Upper lobe of left lung (tissue), 6 donors: ENCODE results near the gene MYO3B. TPM values are rescaled to one million over a fixed set of nuclear protein-coding genes. Genes with fewer than 3 reads are reported as not detected.

ENCODE experiments used
- ATAC-seq, 2 donors: fragments of 200-7000 bp; cut with Tn5 transposase; one replicate each; pipeline ENCODE4 v1.9.1; 2022; ENCODE audit warnings: mild to moderate bottlenecking in 2 of 2, moderate library complexity in 2 of 2; ENCODE audit not compliant: low FRiP score in 2 of 2
- DNase-seq, 2 donors: peaks; one replicate each; pipeline ENCODE4 v3.0.0-alpha.2; 2019 to 2020
- H3K27ac ChIP-seq, 4 donors: fragments of 200-600 bp; sonication (generic); one replicate each; pipeline ENCODE4 v1.5.1; 2016 to 2019
- H3K27me3 ChIP-seq, 4 donors: fragments of 200-600 bp; sonication (generic); one replicate each; pipeline ENCODE4 v1.5.1; 2017 to 2019
- H3K36me3 ChIP-seq, 4 donors: fragments of 200-600 bp; sonication (generic); one replicate each; pipeline ENCODE4 v1.5.1; 2016 to 2019
- H3K4me1 ChIP-seq, 4 donors: fragments of 200-600 bp; sonication (generic); one replicate each; pipeline ENCODE4 v1.5.1; 2018 to 2019
- H3K4me3 ChIP-seq, 4 donors: fragments of 200-600 bp; sonication (generic); one replicate each; pipeline ENCODE4 v1.5.1; 2017 to 2019; ENCODE audit warnings: mild to moderate bottlenecking in 2 of 4, moderate library complexity in 1 of 4
- H3K9me3 ChIP-seq, 4 donors: fragments of 200-600 bp; sonication (generic); one replicate each; pipeline ENCODE4 v1.5.1; 2018 to 2019
- EP300 ChIP-seq, 4 donors: sonication (generic); formaldehyde crosslinking; IDR thresholded peaks; one replicate each; pipeline ENCODE4 v1.5.1; 2017; ENCODE audit warnings: antibody characterized with exemption in 4 of 4, control low read depth in 2 of 4
- POLR2A ChIP-seq, 4 donors: fragments of 450-650 bp; IDR thresholded peaks; one replicate each; pipeline ENCODE4 v1.5.1; 2016 to 2017; ENCODE audit warnings: antibody characterized with exemption in 4 of 4, mild to moderate bottlenecking in 2 of 4
- POLR2AphosphoS5 ChIP-seq, 2 donors: sonication (generic); formaldehyde crosslinking; IDR thresholded peaks; one replicate each; pipeline ENCODE4 v1.5.1; 2017; ENCODE audit warnings: antibody characterized with exemption in 2 of 2
- WGBS, 2 donors: methylation state at CpG; one replicate each; pipeline ENCODE4 v1.1.5; 2017 to 2018; 5-methylcytosine and 5-hydroxymethylcytosine counted together
- total RNA-seq, 6 donors: library from RNA; depleted of rRNA in 4 of 6; stranded (reverse); fragments of >200 nt in 4 of 6; gene quantifications; one replicate each; pipeline versions ENCODE4 v1.1.0 to v1.2.1, GENCODE V29; 2016 to 2021
- TF ChIP-seq, protein P1 (sequence below), 6 experiments: fragments of 450-650 bp in 4 of 6; fragments of 200-600 bp in 2 of 6; sonication (generic) in 2 of 6; IDR thresholded peaks; one replicate each; pipeline ENCODE4 v1.5.1; 2016 to 2019; ENCODE audit warnings: antibody characterized with exemption in 6 of 6
- donor health status: DM: no; HTN: no; CAD: no; lungs with moderate emphysema.
- donor health status: DM: no; HTN: yes; CAD: no; lungs with severe emphysema.

Gene MYO3B
- total RNA-seq, 6 donors from 2014 or later = 0.09 to 0.20 (median 0.13) TPM; not detected in 3

DNA sequence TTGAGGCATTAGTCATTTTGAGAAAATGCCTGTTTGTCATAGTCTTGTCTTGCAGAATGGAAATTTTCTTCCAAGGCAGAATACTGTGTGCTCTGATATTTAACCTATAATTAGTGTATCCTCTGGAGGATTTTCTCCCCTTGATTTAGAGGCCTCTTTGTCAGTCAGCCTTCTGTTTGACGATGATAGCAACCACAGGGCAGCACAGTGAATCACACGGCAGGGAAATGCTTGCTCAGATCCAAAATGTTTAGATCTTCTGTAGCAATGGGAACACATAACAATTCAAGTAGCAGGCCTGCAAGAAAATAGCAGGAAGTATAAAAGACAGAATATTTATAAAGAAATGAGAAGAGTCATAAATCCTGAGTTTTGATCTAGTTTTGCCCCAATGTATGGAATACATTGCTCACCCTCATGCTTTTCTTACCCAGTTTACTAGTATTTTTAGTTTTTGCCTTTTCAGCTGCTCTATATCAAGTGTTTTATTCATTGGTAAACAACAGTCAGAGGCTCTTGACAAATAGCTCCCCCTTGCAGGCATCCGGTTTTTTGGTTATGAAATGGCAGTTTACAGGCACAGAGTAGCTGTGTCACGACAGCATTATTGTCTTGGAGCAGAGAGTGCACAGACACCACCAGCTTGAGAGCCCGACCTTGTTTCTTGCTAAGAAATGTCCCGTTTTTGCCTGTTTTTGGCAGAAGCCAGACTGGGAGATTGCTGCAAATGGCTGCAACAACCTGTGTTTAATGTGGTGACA lies 185.1 kb downstream of the MYO3B start:
- Histone ChIP-seq H3K27me3 (no peaks in the 10 kb centered on the region), H3K4me1 (no peaks in the 10 kb centered on the region), H3K4me3 (no peak overlapping the region), H3K9me3 (no peaks in the 10 kb centered on the region), H3K27ac (no peak overlapping the region), H3K36me3 (no peaks in the 10 kb centered on the region)
- WGBS, 2 donors = 55 to 61% methylated on average over 6 of the region's 6 CpGs
- ATAC-seq (no peak), DNase-seq (no peak)
- TF ChIP-seq, protein P1, sequence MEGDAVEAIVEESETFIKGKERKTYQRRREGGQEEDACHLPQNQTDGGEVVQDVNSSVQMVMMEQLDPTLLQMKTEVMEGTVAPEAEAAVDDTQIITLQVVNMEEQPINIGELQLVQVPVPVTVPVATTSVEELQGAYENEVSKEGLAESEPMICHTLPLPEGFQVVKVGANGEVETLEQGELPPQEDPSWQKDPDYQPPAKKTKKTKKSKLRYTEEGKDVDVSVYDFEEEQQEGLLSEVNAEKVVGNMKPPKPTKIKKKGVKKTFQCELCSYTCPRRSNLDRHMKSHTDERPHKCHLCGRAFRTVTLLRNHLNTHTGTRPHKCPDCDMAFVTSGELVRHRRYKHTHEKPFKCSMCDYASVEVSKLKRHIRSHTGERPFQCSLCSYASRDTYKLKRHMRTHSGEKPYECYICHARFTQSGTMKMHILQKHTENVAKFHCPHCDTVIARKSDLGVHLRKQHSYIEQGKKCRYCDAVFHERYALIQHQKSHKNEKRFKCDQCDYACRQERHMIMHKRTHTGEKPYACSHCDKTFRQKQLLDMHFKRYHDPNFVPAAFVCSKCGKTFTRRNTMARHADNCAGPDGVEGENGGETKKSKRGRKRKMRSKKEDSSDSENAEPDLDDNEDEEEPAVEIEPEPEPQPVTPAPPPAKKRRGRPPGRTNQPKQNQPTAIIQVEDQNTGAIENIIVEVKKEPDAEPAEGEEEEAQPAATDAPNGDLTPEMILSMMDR (IDR thresholded peaks at IDR 0.05) = no peak
- TF ChIP-seq EP300 (IDR thresholded peaks at IDR 0.05) = no peak
- no peak for TF ChIP-seq POLR2A (IDR thresholded peaks at IDR 0.05)
- TF ChIP-seq POLR2AphosphoS5 (IDR thresholded peaks at IDR 0.05) = no peak

DNA sequence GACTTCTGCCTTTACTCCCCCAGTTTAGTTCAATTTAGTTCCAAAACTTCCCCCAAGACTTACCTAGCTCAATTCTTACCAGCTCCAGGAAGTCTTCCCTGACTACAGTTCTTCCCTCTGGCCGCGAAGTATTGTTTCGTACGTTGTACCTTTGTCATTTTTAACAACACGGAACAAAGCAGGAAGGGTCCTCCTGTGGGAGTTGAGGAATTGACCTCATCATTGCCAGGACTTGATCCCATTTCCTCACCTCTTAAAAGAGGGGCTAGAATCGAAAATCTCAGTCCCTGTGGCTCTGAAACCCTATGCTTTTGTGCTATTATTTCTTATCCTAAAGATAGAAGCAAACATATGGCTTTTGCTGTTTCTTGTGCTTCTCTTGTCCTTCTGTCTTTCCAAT lies 187.1 kb downstream of the MYO3B start:
- Histone ChIP-seq H3K4me1 (no peaks in the 10 kb centered on the region), H3K36me3 (no peaks in the 10 kb centered on the region), H3K27ac (no peak overlapping the region), H3K27me3 (no peaks in the 10 kb centered on the region), H3K4me3 (no peak overlapping the region), H3K9me3 (no peaks in the 10 kb centered on the region)
- DNase-seq = no peak
- TF ChIP-seq, protein P1 (IDR thresholded peaks at IDR 0.05) = no peak
- TF ChIP-seq POLR2A (IDR thresholded peaks at IDR 0.05) = no peak
- TF ChIP-seq POLR2AphosphoS5 (IDR thresholded peaks at IDR 0.05) = no peak
- no peak for TF ChIP-seq EP300 (IDR thresholded peaks at IDR 0.05)
- ATAC-seq = no peak
- WGBS, 2 donors = 65 to 69% methylated on average over 6 of the region's 6 CpGs

DNA sequence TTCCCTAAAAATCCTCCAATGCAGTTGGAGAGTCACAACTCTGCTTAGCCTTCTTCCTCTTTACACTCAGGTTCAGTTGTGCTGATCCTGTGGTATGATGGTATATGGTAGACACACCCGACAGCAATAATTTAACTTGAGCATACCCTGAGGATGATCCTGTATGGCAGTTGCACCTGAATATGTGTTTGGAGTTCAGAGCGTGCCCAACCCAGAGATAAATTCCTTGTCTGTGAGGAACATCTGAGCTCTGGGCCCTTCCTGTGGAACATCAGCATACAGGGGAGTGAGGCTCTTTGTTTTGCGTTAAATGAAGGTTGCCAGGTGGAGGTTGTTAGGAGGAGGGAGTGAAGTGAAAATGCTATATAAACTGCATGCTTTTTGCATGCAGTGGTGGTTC lies 187.7 kb downstream of the MYO3B start:
- TF ChIP-seq, protein P1 (IDR thresholded peaks at IDR 0.05) = no peak
- no peak for TF ChIP-seq POLR2A (IDR thresholded peaks at IDR 0.05)
- no peak for TF ChIP-seq EP300 (IDR thresholded peaks at IDR 0.05)
- TF ChIP-seq POLR2AphosphoS5 (IDR thresholded peaks at IDR 0.05) = no peak
- Histone ChIP-seq H3K27me3 (no peaks in the 10 kb centered on the region), H3K27ac (no peak overlapping the region), H3K36me3 (no peaks in the 10 kb centered on the region), H3K4me3 (no peak overlapping the region), H3K4me1 (no peaks in the 10 kb centered on the region), H3K9me3 (no peaks in the 10 kb centered on the region)
- 90 to 93% methylated on average over 3 of the region's 3 CpGs for WGBS, 2 donors
- DNase-seq (no peak), ATAC-seq (no peak)

DNA sequence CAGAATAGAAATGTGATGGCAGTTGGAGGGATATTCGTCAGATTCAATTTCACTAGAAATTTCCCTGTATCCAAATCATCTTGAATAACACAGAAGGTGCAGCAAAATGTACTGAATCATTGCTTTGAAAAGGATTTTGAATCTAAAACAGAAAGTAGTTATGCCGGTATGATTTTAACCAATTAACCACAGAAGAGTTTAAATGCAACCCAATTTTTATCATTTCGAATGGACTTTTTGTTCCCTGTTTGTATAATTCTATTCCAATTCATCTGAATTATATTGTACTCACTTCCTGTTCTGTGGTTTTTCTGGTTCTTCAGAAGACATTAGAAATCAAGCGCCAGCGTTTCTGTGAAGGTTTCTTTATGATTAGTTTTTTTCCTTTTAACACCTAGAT lies 190.4 kb downstream of the MYO3B start:
- H3K27ac ChIP-seq = no peak overlapping the region
- no peak for DNase-seq
- TF ChIP-seq, protein P1 (IDR thresholded peaks at IDR 0.05) = no peak
- TF ChIP-seq POLR2A (IDR thresholded peaks at IDR 0.05) (no peak), EP300 (IDR thresholded peaks at IDR 0.05) (no peak), POLR2AphosphoS5 (IDR thresholded peaks at IDR 0.05) (no peak)
- no peak for ATAC-seq
- WGBS, 2 donors = 44 to 50% methylated on average over 5 of the region's 5 CpGs
- H3K9me3 ChIP-seq = no peaks in the 10 kb centered on the region
- no peak overlapping the region for H3K4me3 ChIP-seq
- no peaks in the 10 kb centered on the region for H3K36me3 ChIP-seq
- H3K4me1 ChIP-seq = no peaks in the 10 kb centered on the region
- no peaks in the 10 kb centered on the region for H3K27me3 ChIP-seq

DNA sequence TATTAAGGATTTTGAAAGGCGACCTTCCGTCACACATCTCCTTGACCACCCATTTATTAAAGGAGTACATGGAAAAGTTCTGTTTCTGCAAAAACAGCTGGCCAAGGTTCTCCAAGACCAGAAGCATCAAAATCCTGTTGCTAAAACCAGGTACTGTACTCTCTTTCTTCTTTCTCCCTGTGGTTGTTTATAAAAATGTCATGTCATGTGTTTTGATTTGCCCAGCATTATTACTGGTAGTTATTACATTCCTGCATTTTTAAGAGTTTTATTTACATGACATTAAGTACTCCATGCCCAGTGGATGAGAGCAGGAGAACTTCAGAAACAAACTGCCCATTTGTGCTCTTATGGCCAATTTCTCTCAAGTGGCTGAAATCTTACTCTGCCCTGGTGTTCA lies 191.3 kb downstream of the MYO3B start:
- Histone ChIP-seq H3K27ac (no peak overlapping the region), H3K36me3 (no peaks in the 10 kb centered on the region), H3K4me1 (no peaks in the 10 kb centered on the region), H3K9me3 (no peaks in the 10 kb centered on the region), H3K4me3 (no peak overlapping the region), H3K27me3 (no peaks in the 10 kb centered on the region)
- DNase-seq (no peak), ATAC-seq (no peak)
- WGBS, 2 donors = 78 to 94% methylated on average over 2 of the region's 2 CpGs
- TF ChIP-seq EP300 (IDR thresholded peaks at IDR 0.05) = no peak
- TF ChIP-seq, protein P1 (IDR thresholded peaks at IDR 0.05) = no peak
- TF ChIP-seq POLR2AphosphoS5 (IDR thresholded peaks at IDR 0.05) = no peak
